ENCODE data around the gene ENTPD2.

DNA sequence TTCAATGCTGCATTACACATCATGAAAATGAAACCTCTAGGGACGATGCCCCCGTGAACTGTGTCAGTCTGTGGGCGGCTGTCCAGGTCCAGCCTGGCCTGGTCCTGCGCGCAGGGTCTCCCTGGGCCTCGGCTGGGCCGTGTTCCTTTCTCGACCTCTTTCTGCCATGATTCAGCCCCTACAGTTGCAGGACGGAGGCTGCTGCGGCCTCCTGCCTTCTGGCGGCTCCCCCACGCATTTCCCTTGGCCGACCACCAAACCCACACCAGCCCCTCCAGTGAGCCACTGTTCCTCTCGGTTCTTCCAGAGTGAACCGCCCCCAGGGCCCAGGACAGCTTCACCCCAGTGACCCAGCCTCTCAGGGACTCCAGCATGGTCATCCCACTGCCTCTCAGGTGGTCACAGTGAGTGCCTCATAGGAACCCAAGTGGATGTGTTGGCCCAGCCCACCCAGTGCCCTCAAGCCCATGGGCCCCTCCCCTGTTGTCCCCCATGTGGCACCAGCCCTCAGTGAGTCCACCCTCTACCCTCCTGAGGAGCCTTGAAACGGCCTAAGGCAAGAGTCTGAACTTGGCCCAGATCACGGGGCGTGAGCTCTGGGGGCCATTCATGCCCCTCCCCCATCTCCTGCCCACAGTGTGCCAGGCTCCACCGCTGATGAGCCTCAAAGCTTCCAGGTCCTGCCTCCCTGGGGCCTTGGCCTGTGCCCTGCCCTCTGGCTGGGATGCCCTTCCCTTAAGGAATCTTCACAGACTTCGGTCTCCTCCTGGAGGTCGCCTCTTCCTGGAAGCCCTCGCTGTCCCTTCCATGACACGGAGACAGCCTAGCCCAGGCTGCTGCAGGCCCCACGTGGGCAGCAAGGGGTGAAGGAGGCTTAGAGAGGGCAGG lies 47.5 kb downstream of the ENTPD2 start:
- TF ChIP-seq, protein P1, sequence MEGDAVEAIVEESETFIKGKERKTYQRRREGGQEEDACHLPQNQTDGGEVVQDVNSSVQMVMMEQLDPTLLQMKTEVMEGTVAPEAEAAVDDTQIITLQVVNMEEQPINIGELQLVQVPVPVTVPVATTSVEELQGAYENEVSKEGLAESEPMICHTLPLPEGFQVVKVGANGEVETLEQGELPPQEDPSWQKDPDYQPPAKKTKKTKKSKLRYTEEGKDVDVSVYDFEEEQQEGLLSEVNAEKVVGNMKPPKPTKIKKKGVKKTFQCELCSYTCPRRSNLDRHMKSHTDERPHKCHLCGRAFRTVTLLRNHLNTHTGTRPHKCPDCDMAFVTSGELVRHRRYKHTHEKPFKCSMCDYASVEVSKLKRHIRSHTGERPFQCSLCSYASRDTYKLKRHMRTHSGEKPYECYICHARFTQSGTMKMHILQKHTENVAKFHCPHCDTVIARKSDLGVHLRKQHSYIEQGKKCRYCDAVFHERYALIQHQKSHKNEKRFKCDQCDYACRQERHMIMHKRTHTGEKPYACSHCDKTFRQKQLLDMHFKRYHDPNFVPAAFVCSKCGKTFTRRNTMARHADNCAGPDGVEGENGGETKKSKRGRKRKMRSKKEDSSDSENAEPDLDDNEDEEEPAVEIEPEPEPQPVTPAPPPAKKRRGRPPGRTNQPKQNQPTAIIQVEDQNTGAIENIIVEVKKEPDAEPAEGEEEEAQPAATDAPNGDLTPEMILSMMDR (IDR thresholded peaks at IDR 0.05 in 2 of 3, conservative IDR thresholded peaks at IDR 0.05 in 1 of 3; ENCODE audit: borderline replicate concordance in 1 of 3, insufficient read depth in 1 of 3, low read depth in 2 of 3, low read length in 2 of 3): no peak
- TF ChIP-seq SIN3A (IDR thresholded peaks at IDR 0.05; ENCODE audit: low read depth) (no peak), POLR2AphosphoS5 (IDR thresholded peaks at IDR 0.05; ENCODE audit: low read depth, low read length) (no peak), SRF (IDR thresholded peaks at IDR 0.05; ENCODE audit: low read depth) (no peak), POLR2A (IDR thresholded peaks at IDR 0.05; ENCODE audit: borderline replicate concordance, extremely low read depth, insufficient read depth, insufficient read length) (no peak), YY1 (IDR thresholded peaks at IDR 0.05; ENCODE audit: extremely low read depth, insufficient replicate concordance, low read depth, low read length) (no peak), EZH2 (IDR thresholded peaks at IDR 0.05) (no peak)
- TF ChIP-seq, protein P2, sequence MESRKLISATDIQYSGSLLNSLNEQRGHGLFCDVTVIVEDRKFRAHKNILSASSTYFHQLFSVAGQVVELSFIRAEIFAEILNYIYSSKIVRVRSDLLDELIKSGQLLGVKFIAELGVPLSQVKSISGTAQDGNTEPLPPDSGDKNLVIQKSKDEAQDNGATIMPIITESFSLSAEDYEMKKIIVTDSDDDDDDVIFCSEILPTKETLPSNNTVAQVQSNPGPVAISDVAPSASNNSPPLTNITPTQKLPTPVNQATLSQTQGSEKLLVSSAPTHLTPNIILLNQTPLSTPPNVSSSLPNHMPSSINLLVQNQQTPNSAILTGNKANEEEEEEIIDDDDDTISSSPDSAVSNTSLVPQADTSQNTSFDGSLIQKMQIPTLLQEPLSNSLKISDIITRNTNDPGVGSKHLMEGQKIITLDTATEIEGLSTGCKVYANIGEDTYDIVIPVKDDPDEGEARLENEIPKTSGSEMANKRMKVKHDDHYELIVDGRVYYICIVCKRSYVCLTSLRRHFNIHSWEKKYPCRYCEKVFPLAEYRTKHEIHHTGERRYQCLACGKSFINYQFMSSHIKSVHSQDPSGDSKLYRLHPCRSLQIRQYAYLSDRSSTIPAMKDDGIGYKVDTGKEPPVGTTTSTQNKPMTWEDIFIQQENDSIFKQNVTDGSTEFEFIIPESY (IDR thresholded peaks at IDR 0.05; ENCODE audit: extremely low read depth, insufficient replicate concordance, low read length): no peak
- TF ChIP-seq, protein P3, sequence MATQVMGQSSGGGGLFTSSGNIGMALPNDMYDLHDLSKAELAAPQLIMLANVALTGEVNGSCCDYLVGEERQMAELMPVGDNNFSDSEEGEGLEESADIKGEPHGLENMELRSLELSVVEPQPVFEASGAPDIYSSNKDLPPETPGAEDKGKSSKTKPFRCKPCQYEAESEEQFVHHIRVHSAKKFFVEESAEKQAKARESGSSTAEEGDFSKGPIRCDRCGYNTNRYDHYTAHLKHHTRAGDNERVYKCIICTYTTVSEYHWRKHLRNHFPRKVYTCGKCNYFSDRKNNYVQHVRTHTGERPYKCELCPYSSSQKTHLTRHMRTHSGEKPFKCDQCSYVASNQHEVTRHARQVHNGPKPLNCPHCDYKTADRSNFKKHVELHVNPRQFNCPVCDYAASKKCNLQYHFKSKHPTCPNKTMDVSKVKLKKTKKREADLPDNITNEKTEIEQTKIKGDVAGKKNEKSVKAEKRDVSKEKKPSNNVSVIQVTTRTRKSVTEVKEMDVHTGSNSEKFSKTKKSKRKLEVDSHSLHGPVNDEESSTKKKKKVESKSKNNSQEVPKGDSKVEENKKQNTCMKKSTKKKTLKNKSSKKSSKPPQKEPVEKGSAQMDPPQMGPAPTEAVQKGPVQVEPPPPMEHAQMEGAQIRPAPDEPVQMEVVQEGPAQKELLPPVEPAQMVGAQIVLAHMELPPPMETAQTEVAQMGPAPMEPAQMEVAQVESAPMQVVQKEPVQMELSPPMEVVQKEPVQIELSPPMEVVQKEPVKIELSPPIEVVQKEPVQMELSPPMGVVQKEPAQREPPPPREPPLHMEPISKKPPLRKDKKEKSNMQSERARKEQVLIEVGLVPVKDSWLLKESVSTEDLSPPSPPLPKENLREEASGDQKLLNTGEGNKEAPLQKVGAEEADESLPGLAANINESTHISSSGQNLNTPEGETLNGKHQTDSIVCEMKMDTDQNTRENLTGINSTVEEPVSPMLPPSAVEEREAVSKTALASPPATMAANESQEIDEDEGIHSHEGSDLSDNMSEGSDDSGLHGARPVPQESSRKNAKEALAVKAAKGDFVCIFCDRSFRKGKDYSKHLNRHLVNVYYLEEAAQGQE (IDR thresholded peaks at IDR 0.05; ENCODE audit: low read depth): no peak

All from HCT116 (cell line).